Myocyte (in vitro differentiated cells): Measurements from ENCODE around the gene SLC46A1. TPM values are rescaled to one million over a fixed set of nuclear protein-coding genes. Genes with fewer than 3 reads are reported as not detected.

ENCODE experiments used
- DNase-seq: peaks from one replicate; pipeline ENCODE4 v3.0.0-alpha.2; 2012; ENCODE audit warnings: low read depth
- total RNA-seq: library from RNA; depleted of rRNA; stranded (reverse); fragments of >200 nt; gene quantifications from 2 replicates; pipeline ENCODE4 v1.2.3, GENCODE V29; 2014

The SLC46A1 gene
- total RNA-seq, 1 donor from 2014 or later, result 1.8 TPM

- DNase-seq, result no peak
Observed at GRCh38 chr17:28384281-28385036, 21.6 kb downstream of the SLC46A1 start.

DNA sequence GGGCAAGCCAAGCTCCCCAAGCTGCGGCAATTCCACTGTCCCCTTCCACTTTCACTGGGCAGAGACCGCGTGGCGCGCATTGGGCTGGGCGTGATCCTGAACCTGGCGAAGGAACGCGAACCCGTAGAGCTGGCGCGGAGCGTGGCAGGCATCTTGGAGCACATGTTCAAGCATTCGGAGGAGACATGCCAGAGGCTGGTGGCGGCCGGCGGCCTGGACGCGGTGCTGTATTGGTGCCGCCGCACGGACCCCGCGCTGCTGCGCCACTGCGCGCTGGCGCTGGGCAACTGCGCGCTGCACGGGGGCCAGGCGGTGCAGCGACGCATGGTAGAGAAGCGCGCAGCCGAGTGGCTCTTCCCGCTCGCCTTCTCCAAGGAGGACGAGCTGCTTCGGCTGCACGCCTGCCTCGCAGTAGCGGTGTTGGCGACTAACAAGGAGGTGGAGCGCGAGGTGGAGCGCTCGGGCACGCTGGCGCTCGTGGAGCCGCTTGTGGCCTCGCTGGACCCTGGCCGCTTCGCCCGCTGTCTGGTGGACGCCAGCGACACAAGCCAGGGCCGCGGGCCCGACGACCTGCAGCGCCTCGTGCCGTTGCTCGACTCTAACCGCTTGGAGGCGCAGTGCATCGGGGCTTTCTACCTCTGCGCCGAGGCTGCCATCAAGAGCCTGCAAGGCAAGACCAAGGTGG is 24.7 kb downstream of the SLC46A1 start:
- no peak for DNase-seq

DNA sequence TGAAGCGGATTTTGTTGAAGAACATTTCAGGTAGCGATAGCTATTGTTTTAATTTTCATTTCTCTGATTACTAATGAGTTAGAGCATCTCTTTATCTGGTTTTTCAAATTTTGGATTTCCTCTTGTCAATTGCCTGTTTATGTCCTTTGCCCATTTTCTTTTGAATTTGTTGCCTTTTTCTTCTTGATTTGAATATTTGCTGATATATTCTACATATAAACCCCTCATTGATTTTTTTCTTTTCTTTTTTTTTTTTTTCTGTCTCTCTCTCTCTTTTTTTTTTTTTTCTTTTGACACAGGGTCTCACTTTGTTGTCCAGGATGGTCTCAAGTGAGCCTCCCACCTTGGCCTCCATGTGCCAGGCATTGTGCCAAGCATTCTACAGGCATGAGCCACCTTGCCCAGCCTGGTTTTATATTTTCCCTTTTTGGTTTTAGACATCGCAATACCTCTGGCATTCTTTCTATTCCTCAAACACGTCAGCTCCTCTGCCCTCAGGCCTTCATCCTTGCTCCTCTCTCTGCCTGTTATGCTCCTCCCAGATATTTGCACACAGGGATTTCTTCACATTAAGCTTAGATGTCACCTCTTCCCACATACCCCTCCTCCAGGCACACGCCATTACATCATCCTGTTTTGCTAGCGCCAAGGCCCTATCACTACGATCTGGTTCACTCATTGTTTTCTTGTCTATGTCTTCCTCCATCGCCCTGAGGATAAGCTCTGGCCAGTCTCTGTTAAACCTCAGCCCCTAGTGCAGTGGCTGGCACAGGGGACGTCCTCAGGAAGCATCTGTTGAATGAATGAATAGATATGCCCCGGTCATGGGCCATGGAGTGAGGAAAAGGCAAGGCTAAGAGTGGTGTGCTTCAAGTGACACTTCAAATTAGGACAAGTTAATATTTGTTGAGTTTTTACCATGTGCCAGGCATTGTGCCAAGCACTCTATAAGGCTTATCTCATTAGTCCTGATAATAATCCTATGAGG is 25.9 kb downstream of the SLC46A1 start:
- DNase-seq, result no peak

DNA sequence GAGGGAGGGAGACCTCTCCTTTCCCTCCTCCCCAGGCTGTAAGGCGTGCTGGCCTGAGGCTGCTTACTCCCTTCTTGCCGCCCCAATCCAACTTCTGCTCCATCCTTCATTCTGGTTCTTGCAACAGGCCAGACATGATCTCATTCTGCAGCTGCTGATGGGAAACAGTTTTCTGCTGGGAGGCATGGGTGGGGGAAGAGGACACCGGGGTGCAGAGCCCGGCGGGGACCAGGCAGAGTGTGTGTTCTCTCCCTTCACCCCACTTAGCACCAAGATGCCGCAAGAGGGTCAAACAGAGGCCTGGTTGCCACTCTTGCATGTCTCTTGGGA is 33.1 kb downstream of the SLC46A1 start:
- DNase-seq, result no peak

GRCh38 chr17:28372203-28372944 is 33.6 kb downstream of the SLC46A1 start:
- DNase-seq, result peak; percentile 24

- peak; percentile 78 for DNase-seq
Observed at GRCh38 chr17:28371245-28372202, 34.5 kb downstream of the SLC46A1 start, which contains the start of gene SARM1. Gene SARM1 (plus strand): TSS chr17:28371694. CDS start chr17:28372033, 339 bp downstream.

GRCh38 chr17:28370744-28371103 is 35.3 kb downstream of the SLC46A1 start:
- DNase-seq, result no peak

GRCh38 chr17:28370035-28370743 is 35.8 kb downstream of the SLC46A1 start, which contains the start of gene VTN:
Gene VTN (minus strand): TSS chr17:28370307. CDS start chr17:28370203, 104 bp downstream.
- DNase-seq, result peak; percentile 26

- DNase-seq, result no peak
Observed at GRCh38 chr17:28369684-28370034, 36.4 kb downstream of the SLC46A1 start.

GRCh38 chr17:28368915-28369683 is 36.9 kb downstream of the SLC46A1 start:
- no peak for DNase-seq

DNA sequence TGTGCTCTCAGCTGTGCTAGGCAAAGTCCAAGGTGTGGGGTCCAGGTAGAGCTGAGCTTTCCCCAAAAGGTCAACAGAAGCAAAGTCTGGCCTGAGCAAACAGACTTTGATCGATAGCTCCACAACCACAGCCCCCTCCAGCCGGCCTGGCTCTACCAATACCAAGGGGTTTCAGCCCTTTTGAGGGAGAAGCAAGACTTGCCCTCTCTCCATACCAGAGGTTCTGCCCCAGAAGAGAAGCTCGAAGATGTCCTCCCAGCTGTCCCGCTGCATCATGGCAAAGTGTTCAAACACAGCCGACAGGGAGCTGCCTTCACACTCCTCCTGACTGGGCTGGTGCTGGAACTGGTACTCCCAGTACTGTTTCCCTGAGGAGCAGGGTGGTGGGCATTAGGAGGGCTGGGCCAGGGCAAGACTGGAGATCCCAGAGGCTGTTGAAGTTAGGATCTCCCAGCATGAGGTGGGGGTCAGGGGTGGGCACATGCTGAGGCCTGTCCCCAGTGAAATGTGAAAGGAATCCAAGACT is 37.6 kb downstream of the SLC46A1 start:
- no peak for DNase-seq

DNA sequence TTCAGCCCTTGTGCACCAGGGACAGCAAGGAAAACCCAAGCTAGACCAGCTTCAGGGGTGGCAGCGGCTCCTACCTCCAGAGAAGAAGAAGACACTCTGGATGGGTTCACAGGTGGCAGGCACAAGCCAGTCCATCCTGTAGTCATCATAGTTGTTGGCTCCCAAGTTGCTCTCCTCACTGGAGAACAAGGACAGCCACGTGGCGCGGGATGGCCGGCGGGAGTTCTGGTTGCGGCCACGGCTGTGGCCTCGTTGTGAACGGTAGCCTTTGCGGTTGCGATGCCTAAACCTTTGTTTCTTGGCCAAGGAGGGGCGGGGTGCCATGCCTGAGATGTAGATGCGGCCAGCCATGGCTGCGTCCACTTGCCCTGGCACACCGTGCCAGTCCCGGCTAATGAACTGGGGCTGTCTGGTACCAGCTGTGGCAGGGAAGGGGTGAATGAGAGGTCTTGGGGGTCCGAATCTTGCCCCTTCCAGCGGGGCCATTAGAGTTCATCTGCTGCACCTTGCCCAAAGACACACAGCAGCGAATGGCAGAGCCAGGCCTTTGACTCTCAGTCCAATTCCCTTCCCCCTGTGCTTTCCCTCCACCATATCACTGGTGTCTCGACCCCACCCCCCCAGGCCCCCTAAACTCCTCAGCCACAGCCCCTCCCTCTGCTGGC is 38.2 kb downstream of the SLC46A1 start:
- DNase-seq, result no peak

GRCh38 chr17:28366605-28367004 is 39.4 kb downstream of the SLC46A1 start:
- no peak for DNase-seq

- DNase-seq, result no peak
Observed at GRCh38 chr17:28365487-28365886, 40.5 kb downstream of the SLC46A1 start.

GRCh38 chr17:28364665-28365363 is 41.2 kb downstream of the SLC46A1 start, which contains the start of gene SEBOX:
Gene SEBOX (minus strand): TSS chr17:28365199. CDS start chr17:28365151, 48 bp downstream.
- no peak for DNase-seq

DNA sequence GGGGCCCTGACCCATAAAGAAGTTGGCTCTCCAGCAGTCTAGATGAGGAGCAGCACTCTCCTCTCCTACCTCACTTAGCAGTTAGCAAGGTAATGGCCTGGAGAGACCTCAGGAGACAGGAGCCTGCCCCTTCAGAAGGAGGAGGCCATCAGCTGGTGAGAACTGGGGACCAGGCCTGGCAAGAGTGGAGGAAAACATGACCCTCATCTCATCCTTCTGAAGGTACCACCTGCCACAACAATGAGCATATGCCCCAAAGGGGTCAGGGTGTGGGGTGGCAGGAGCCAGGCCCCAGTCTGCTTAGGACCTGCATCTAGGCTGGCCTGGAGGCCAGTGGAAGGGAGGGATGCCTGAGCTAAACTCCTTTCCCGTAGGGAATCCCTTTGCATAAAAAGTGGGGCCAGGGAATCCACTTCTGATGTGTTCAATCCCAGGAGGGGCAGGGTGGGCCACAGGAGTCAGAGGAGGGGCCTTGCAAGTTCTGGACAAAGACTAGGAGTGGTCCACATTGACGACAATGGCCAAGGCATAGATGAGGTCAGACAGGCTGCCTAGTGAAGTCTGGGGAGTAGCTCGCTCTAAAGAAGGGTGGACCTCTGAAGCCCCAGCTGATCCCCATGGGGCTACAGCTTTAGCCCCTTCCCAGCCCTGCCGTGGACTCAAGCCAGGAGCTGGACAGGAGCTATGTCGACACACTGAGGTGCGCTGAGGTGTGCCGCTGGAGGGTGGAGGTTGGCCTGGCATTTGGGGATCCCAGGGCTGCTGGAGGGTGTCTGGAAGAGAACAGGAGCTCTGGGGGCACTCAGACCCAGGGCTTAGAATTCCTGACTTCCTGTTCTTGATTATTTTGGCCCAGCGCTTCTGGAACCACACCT is 42.0 kb downstream of the SLC46A1 start:
- no peak for DNase-seq
